GM12872 (cell line): ENCODE measurements around the gene CELSR2.

Experiments used
- TF ChIP-seq, protein P1 (sequence below): IDR thresholded peaks from 3 replicates; pipeline ENCODE4 v1.5.1; 2011; ENCODE audit warnings: low read depth, mild to moderate bottlenecking, low read length, moderate library complexity; ENCODE audit not compliant: insufficient read depth

The CELSR2 gene, protein sequence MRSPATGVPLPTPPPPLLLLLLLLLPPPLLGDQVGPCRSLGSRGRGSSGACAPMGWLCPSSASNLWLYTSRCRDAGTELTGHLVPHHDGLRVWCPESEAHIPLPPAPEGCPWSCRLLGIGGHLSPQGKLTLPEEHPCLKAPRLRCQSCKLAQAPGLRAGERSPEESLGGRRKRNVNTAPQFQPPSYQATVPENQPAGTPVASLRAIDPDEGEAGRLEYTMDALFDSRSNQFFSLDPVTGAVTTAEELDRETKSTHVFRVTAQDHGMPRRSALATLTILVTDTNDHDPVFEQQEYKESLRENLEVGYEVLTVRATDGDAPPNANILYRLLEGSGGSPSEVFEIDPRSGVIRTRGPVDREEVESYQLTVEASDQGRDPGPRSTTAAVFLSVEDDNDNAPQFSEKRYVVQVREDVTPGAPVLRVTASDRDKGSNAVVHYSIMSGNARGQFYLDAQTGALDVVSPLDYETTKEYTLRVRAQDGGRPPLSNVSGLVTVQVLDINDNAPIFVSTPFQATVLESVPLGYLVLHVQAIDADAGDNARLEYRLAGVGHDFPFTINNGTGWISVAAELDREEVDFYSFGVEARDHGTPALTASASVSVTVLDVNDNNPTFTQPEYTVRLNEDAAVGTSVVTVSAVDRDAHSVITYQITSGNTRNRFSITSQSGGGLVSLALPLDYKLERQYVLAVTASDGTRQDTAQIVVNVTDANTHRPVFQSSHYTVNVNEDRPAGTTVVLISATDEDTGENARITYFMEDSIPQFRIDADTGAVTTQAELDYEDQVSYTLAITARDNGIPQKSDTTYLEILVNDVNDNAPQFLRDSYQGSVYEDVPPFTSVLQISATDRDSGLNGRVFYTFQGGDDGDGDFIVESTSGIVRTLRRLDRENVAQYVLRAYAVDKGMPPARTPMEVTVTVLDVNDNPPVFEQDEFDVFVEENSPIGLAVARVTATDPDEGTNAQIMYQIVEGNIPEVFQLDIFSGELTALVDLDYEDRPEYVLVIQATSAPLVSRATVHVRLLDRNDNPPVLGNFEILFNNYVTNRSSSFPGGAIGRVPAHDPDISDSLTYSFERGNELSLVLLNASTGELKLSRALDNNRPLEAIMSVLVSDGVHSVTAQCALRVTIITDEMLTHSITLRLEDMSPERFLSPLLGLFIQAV (N-terminal part only)

DNA sequence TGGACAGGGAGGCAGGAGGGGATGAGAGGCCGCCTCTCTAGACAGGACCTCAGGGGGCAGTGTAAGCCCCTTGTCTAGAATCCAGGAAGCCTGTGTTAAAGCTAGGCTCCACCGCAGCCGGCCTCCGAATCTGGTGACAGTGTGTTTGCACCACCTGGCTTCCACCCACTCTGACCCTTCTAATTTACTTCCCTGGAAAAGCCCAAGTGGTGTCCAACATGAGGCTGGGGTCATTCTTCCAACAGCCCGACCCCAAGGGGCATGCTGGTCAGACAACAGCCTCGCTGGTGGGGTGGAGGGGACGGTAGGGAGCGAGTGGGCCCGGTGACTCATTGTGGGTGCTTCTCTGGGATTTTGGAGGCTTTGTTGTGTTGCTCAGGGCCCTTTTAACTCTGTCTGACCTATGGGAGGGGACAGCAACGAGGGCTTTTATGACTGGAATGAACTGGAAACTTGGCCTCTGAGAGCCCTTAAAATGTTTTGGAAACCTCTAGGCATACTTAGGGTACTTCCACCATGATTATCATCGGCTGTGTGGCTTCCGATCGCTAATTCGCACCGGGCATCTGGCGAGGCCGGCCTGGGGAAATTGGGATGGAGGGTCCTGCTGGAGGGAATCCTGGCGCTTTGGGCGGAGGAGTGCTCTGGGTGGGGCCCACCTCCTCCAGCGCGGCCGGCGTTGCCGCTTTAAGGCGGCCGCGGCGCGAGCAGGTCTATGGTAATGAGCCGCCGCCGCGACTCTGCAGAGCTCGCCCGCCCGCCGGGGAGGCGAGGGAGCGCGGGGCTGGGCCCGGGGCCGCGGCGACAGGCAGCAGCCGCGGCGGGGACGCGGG, at the start of gene CELSR2:
TSS of gene CELSR2 (plus strand) at position 743 of the 833 bp plus-strand sequence. CDS start 541 bp downstream, outside the sequence.
- TF ChIP-seq, protein P1, sequence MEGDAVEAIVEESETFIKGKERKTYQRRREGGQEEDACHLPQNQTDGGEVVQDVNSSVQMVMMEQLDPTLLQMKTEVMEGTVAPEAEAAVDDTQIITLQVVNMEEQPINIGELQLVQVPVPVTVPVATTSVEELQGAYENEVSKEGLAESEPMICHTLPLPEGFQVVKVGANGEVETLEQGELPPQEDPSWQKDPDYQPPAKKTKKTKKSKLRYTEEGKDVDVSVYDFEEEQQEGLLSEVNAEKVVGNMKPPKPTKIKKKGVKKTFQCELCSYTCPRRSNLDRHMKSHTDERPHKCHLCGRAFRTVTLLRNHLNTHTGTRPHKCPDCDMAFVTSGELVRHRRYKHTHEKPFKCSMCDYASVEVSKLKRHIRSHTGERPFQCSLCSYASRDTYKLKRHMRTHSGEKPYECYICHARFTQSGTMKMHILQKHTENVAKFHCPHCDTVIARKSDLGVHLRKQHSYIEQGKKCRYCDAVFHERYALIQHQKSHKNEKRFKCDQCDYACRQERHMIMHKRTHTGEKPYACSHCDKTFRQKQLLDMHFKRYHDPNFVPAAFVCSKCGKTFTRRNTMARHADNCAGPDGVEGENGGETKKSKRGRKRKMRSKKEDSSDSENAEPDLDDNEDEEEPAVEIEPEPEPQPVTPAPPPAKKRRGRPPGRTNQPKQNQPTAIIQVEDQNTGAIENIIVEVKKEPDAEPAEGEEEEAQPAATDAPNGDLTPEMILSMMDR, result no peak

DNA sequence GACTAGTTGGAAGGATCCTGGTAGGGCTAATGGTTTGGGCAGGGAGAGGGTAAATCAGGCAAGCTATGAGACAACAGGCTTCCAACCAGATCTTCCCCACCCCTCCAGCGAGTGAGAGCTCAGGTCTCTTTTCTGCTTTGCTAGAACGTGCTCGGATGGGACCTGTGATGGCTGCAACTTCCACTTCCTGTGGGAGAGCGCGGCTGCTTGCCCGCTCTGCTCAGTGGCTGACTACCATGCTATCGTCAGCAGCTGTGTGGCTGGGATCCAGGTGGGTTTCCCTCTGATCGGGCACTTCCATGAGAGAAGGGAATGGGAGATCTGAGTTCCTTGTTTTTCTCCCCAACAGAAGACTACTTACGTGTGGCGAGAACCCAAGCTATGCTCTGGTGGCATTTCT, 49.6 kb upstream of the CELSR2 start:
- TF ChIP-seq, protein P1, result no peak

DNA sequence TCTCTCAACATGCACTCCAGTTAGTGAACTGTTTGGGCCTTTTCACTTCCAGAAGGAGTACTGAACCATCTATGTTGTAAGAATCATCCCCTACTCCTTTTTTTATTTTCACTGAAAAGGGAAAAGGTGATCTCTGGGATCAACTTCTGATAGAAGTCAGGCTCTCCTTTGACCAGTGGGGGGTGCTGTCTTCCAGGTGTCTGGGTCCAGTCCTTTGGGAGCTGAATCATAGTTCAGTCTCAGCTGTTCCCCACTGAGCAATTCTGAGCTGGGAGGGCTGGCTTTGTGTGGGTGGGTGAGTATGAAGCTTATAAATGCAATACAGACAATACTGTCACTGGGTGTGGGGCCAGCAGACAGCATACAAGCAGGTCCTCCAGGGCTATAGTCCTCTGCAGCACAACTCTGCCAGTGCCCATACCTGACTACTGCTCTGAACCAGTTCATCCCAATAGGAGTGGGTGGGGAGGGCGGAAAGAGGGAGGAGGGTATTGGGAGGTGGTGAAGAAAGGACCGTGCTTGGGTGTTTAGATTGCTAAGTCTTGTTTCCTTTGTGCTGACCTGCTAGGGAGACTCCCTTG, 48.1 kb upstream of the CELSR2 start:
- TF ChIP-seq, protein P1, result peak; percentile 72

DNA sequence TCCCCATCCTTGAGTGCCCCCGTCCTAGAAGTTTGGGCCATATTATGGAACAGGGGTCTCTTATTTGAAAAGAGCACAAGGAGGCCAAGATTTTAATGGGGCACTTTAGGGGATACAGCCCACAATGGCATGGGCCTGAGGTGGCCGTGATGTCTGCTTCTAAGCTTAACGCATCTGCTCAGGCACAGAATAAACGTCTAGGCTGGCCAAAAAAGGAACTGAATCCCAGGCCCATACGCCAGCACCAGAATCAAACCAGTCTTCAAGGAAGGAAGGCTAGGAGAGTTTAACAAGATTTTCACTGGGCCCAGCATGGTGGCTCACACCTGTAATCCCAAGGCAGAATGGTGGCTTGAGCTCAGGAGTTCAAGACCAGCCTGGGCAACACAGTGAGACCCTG, 44.9 kb upstream of the CELSR2 start:
- TF ChIP-seq, protein P1, result no peak

DNA sequence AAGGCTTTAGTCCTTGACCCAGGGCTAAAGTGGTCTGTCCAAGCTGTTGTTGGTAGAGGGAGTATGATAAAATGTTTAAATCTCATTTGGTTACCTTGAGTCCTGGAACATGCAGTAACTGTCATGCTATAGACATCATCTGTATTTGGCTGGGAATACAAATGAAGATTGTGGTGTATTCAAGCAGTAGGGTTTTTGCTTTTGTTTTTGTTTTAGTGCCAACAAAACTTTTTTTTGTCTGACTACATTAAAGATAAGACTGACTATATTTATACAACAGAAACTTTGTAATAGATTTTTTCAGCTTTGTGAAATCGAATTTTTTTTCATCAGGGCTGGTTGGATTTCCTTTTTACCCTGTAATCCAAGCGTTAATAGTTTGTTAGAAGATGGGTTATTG, 43.0 kb upstream of the CELSR2 start:
- TF ChIP-seq, protein P1, result no peak

DNA sequence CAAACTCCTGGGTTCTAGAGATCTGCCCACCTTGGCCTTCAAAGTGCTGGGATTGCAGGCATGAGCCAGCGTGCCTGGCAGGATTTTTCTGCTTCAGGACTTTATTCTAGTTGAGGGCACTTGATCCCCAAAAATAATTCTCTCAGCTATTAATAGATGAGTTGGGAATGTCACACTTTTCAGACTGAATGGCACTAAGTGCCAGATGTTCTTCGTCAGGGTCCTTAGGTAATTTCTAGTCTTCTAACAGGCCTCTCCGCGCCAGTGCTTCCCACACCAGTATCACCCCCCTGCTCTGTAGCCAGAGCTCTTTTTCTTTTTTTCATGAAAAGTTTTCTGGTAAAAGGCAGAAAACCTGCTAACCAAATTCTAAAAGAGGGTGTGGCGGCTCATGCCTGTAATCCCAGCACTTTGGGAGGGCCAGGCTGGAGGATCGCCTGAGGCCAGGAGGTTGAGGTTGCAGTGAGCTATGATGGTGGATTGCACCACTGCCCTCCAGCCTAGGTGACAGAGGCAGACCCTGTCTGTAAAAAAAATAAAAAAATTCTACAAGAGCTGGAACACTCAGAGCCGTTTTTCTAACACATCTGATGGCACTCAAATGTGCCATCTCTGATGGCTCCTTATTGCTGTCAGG, 41.8 kb upstream of the CELSR2 start:
- TF ChIP-seq, protein P1, result no peak
